ENCODE results near the gene IRF2BPL.
A peak's percentile ranks its signal among the peaks of the same experiment; 100 is the strongest.

IRF2BPL gene

DNA sequence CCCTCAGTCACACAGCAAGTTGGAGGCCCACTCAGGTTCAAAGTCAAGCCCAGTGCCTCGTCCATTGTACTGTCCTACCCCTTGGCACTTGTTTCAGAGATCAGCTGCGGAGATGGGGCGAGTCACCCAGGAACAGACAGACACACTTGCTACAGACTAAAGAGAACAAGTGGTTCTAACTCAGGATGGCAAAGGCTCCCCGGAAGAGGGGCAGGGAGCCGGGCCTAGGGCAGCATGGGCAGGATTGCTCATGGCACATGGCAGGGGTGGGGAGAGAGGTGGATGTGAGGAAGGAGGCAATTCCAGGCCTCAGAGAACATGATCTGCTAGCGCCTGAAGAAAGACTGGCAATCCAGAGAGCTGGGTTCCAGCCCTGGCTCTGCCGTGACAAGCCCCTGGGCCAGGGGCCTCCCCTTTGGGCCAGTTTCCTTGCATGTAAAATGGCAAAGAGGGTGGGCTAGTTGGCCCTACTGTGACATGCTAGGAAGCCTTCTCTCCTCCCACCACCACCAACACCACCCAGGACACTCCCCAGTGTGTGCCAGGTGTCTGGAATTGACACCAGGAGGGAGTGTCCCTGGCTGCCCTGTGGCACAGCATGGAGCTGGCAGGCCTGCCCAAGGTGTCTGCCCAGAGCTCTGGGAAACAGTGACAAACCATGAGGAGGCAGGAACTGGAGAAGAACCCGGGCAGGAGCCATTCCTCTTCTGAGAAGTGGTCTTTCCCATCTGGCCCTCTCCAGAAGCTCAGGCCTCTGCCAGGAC is 24.0 kb upstream of the IRF2BPL start:
- H3K4me1 ChIP-seq (ENCODE audit: insufficient read depth, low read length): peaks cover 16% of the 10 kb centered on the region
- peaks cover 4% of the 10 kb centered on the region for H3K9me3 ChIP-seq (ENCODE audit: low read length)
- no peaks in the 10 kb centered on the region for H3K27me3 ChIP-seq (ENCODE audit: control insufficient read depth in 1 of 2, insufficient read depth in 2 of 2, low read length in 2 of 2)
- H3K27ac ChIP-seq (ENCODE audit: low read depth, low read length): peak overlapping the region; percentile 70
- no peak overlapping the region for H3K4me3 ChIP-seq (ENCODE audit: low read depth in 1 of 2, low read length in 2 of 2)
- no peak overlapping the region for H3K9ac ChIP-seq (ENCODE audit: low read length)
- H3K36me3 ChIP-seq (ENCODE audit: insufficient read depth, low read length): no peaks in the 10 kb centered on the region

DNA sequence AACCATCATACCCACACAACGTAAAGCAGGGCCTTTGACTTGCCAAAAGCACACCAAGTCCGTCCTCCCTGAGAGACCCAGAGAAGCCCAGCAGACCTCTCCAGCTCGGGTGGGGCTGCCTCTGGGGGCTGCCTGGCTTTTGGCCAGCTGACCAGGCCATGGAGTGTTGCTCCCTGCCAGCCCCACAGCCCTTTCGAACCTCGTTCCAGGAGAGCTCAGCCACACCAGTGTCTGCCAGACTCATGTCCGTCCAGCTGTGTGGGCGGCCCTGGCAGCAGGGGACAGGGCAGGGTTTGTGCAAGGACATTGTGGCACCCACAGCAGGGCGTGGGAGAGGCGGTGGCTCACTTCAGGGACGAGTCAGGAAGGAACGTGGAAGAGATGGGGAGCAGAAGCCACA is 22.6 kb upstream of the IRF2BPL start:
- peak overlapping the region; percentile 45 for H3K27ac ChIP-seq (ENCODE audit: low read depth, low read length)

DNA sequence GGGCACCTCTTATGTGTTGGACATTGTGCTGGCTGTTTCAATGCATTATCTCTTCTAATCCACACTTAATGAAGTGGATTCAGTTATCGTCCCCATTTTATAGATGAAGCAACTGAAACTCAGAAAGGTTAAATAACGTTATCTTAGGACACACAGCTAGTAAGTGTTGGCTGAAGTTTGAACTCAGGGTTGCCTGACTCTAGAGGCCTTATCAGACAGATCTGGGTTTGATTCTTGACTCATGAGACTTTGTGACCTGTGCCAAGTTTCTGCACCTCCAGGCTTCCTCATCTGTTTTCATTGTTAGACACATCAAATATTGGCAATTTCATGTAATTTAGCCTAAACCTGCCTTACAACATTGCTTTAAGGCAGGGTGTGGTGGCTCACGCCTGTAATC is 18.2 kb upstream of the IRF2BPL start:
- no peak overlapping the region for H3K9ac ChIP-seq (ENCODE audit: low read length)
- no peaks in the 10 kb centered on the region for H3K27me3 ChIP-seq (ENCODE audit: control insufficient read depth in 1 of 2, insufficient read depth in 2 of 2, low read length in 2 of 2)
- no peaks in the 10 kb centered on the region for H3K9me3 ChIP-seq (ENCODE audit: low read length)
- peaks cover 55% of the 10 kb centered on the region for H3K4me1 ChIP-seq (ENCODE audit: insufficient read depth, low read length)
- H3K36me3 ChIP-seq (ENCODE audit: insufficient read depth, low read length): no peaks in the 10 kb centered on the region
- no peak overlapping the region for H3K27ac ChIP-seq (ENCODE audit: low read depth, low read length)
- H3K4me3 ChIP-seq (ENCODE audit: low read depth in 1 of 2, low read length in 2 of 2): no peak overlapping the region

More for the DNA sequence above, 22.6 kb upstream of the IRF2BPL start:
- H3K27me3 ChIP-seq (ENCODE audit: control insufficient read depth in 1 of 2, insufficient read depth in 2 of 2, low read length in 2 of 2): no peaks in the 10 kb centered on the region
- H3K4me1 ChIP-seq (ENCODE audit: insufficient read depth, low read length): peaks cover 23% of the 10 kb centered on the region
- H3K36me3 ChIP-seq (ENCODE audit: insufficient read depth, low read length): no peaks in the 10 kb centered on the region
- H3K9me3 ChIP-seq (ENCODE audit: low read length): peaks cover under 1% of the 10 kb centered on the region
- H3K9ac ChIP-seq (ENCODE audit: low read length): no peak overlapping the region
- H3K4me3 ChIP-seq (ENCODE audit: low read depth in 1 of 2, low read length in 2 of 2): no peak overlapping the region

DNA sequence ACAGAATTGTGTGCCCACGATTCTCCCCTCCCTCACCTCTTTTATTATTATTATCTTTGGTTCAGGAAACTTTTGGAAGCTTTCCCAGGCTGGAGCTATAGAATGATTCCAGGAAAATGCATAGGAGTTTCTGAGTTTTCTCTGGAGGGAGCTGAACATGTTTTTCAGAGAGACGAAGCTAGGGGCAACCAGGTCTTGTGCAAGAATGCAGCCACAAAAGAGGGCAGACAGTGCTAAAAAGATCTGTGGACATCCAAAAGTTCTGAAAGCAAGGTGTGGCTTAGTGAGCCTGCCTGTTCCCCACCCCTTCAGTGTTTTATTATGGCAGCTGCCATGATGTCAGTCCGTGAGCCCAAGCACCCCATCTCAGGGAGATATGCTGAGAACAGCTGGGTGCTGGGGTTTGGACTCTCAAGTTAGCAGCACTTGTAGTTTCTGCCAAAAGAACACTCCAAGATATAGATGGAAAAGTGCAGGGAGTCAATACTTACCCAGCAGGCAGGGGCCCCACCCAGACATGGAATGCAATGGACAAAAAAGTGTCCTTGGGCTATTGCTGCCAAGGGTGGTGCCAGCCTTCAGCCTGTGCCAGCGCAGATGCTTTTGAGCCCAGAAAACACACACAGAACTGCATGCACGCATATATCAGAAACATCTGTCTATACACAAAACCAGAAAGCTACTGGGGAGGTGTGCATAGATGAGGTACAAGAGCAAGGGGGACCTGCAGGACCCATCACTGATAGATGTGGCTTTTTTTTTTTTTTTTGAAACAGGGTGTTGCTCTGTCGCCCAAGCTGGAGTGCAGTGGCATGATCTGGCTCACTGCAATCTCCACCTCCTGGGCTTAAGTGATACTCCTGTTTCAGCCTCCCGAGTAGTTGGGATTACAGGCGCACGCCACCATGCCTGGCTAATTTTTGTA is 17.0 kb upstream of the IRF2BPL start:
- Histone ChIP-seq H3K9ac (ENCODE audit: low read length) (no peak overlapping the region), H3K27me3 (ENCODE audit: control insufficient read depth in 1 of 2, insufficient read depth in 2 of 2, low read length in 2 of 2) (no peaks in the 10 kb centered on the region), H3K36me3 (ENCODE audit: insufficient read depth, low read length) (no peaks in the 10 kb centered on the region), H3K9me3 (ENCODE audit: low read length) (no peaks in the 10 kb centered on the region), H3K4me1 (ENCODE audit: insufficient read depth, low read length) (peaks cover 62% of the 10 kb centered on the region), H3K4me3 (ENCODE audit: low read depth in 1 of 2, low read length in 2 of 2) (no peak overlapping the region), H3K27ac (ENCODE audit: low read depth, low read length) (peak overlapping the region; percentile 99)

DNA sequence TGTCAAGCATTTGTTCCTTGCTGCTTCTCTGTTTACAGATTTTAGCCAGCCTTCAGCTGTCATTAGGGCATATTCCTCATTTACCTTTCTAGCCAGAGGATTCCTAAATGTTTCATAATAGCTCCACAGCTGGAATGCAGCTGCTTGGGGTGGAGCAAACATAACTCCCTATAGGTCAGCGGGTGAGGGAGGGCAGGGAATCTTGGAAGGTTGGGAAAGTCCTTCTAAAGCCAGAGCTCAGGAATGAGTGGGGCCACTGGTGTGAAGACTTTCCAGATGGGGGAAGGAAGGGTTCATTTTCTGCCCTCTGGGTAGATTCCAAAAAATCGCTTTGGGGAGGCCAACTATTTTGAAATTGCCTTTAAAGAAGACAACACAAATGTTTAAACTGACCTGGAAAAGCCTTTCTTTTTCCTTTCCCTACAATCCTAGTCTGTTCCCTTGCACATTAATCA is 16.3 kb upstream of the IRF2BPL start:
- Histone ChIP-seq H3K9me3 (ENCODE audit: low read length) (no peaks in the 10 kb centered on the region), H3K27ac (ENCODE audit: low read depth, low read length) (peak overlapping the region; percentile 99), H3K4me3 (ENCODE audit: low read depth in 1 of 2, low read length in 2 of 2) (no peak overlapping the region), H3K9ac (ENCODE audit: low read length) (no peak overlapping the region), H3K27me3 (ENCODE audit: control insufficient read depth in 1 of 2, insufficient read depth in 2 of 2, low read length in 2 of 2) (no peaks in the 10 kb centered on the region), H3K36me3 (ENCODE audit: insufficient read depth, low read length) (no peaks in the 10 kb centered on the region), H3K4me1 (ENCODE audit: insufficient read depth, low read length) (peaks cover 64% of the 10 kb centered on the region)

DNA sequence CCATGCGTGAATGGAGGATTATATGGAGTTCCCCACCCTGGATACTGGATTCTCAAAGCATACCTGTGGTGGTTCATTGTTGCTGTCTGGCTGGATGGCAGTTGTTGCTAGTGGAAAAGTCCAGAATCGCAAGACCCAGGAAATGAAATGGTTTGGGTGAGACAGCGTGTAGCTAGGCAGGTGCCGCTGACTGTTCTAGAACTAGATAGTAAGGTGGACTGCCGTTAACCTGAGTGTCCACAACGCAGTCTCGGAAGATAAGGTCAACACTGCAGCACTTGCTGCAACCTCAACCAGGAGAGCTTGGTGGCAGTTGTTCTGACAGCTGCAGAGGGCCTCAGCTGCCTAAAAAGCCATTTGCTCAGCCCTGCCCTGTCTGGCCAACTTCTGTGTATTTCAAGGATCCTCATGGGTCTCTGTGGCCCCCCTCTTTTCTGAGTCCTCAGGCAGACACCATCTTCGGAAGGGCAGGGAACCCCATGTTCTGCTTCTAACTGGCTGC is 15.5 kb upstream of the IRF2BPL start:
- Histone ChIP-seq H3K36me3 (ENCODE audit: insufficient read depth, low read length) (no peaks in the 10 kb centered on the region), H3K4me3 (ENCODE audit: low read depth in 1 of 2, low read length in 2 of 2) (peak overlapping the region in 1 of 2 donors; percentile 5), H3K9me3 (ENCODE audit: low read length) (no peaks in the 10 kb centered on the region), H3K9ac (ENCODE audit: low read length) (no peak overlapping the region), H3K27ac (ENCODE audit: low read depth, low read length) (peak overlapping the region; percentile 99), H3K27me3 (ENCODE audit: control insufficient read depth in 1 of 2, insufficient read depth in 2 of 2, low read length in 2 of 2) (no peaks in the 10 kb centered on the region), H3K4me1 (ENCODE audit: insufficient read depth, low read length) (peaks cover 71% of the 10 kb centered on the region)

DNA sequence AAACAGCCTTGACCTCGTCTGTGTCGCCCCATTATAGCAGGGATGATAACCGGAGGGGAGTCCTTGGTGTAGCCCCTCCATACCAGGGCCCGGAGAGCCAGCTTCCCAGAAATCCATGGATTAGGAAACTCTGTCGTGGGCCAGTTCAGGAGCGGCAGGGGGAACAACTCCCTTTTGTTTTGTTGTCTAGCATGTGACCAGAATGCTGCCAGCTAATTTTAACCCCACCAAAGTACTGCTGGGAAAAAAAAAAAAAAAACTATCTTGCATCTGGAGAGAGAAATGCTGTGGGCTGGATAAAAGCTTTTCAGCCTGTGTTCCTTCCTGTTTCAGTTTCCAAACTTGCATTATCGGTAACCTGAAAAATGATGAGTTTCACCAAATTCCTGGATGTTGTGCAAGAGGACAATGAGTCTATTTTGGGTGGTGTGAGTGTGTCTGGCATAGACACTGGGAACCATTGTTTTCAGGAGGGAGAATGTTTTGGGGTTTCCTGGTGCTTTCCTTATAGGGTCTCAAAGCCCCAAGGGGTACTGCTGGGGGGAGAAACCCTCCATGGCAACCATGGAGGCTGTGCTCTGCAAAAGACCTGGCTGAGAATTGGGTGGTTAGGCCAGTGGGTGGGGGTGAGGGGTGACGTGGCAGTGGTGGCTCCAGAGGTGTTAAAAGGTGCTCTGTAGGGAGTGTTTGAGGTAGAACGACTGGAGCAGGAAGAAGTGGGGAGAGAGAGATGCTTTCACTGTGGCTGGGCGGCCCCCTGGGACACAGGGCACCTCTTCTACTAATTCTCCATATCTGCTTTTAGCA is 14.9 kb upstream of the IRF2BPL start:
- peaks cover 78% of the 10 kb centered on the region for H3K4me1 ChIP-seq (ENCODE audit: insufficient read depth, low read length)
- peak overlapping the region in 1 of 2 donors; percentile 5 for H3K4me3 ChIP-seq (ENCODE audit: low read depth in 1 of 2, low read length in 2 of 2)
- H3K9me3 ChIP-seq (ENCODE audit: low read length): no peaks in the 10 kb centered on the region
- H3K27ac ChIP-seq (ENCODE audit: low read depth, low read length): peak overlapping the region; percentile 99
- H3K27me3 ChIP-seq (ENCODE audit: control insufficient read depth in 1 of 2, insufficient read depth in 2 of 2, low read length in 2 of 2): no peaks in the 10 kb centered on the region
- H3K9ac ChIP-seq (ENCODE audit: low read length): peak overlapping the region; percentile 18
- no peaks in the 10 kb centered on the region for H3K36me3 ChIP-seq (ENCODE audit: insufficient read depth, low read length)

DNA sequence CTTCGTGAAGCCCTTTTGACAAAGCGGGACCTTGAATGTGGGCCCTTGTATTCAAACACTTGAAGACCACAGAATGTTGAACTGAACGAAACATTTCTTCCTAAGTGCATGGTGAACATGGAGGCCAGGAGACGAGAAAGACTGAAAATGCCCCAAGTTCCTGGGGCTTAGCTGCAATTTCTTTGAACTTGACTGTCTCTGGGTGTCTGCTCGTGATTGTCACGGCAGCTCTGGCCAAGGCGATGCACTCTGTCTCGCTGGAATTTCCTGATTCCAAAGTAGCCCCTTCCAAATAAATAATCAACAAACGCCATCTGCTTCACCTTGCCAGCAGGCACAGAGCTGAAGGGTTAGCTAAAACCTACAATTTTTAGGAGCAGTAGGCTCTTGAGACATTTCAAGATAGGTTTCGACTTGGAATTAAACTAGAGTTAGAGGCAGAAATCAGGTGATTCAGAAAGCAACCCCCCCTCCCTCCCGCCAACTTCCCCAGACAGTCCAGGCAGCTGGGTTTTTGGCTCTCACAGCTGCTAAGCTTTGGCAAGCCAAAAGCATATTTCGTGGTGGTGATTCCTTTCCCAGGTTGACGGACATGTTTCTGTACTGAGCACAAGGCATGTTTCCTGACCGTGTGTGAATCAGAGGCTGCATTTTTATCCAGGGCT is 13.5 kb upstream of the IRF2BPL start:
- Histone ChIP-seq H3K9ac (ENCODE audit: low read length) (peak overlapping the region; percentile 37), H3K27me3 (ENCODE audit: control insufficient read depth in 1 of 2, insufficient read depth in 2 of 2, low read length in 2 of 2) (no peaks in the 10 kb centered on the region), H3K9me3 (ENCODE audit: low read length) (no peaks in the 10 kb centered on the region), H3K36me3 (ENCODE audit: insufficient read depth, low read length) (no peaks in the 10 kb centered on the region), H3K27ac (ENCODE audit: low read depth, low read length) (peak overlapping the region; percentile 99), H3K4me3 (ENCODE audit: low read depth in 1 of 2, low read length in 2 of 2) (peak overlapping the region in 1 of 2 donors; percentile 12), H3K4me1 (ENCODE audit: insufficient read depth, low read length) (peaks cover 91% of the 10 kb centered on the region)

DNA sequence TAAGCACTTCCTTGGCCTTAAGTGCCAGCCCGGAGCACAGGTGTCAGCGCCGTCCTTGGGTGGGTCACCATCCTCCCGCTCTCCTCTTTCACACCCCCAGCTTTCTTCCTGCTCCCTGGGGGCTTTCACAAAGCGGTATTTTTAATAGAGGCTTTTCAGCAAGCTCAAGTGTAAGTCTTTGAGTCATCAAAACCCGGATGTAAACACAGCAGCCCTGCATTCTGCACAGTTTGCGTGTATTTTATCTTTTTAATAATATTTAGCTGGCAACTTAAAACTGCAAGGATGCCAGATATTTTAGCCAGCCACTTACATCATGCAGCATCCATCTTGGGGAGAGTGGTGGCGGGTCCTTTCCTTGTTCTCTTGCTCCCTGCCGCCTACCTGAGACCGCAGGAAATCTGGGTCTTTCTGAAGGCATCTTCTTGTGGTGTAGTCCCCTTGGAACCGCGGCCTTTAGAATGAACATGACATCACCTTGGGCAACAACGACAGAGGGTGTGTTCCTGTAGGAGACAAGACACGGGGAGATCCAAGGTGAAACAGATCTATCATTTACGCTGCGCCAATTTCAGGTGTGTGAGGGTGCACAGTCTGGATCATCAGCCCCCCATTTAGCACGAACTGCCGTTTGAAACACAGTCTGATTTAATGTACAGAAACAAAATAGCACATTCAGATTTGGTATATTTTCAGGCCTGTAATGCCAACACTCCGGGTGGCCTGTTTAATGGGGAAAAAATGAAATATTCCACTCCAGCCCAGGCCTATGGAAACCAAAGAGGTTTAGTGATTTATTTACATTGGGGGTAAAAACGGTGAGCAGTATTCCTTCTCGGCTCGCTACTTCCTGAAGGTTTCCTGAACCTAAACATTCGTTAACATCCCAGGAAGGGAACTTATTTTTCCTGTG is 12.5 kb upstream of the IRF2BPL start:
- Histone ChIP-seq H3K27ac (ENCODE audit: low read depth, low read length) (peak overlapping the region; percentile 99), H3K4me3 (ENCODE audit: low read depth in 1 of 2, low read length in 2 of 2) (peak overlapping the region; percentile 4 to 40), H3K9ac (ENCODE audit: low read length) (peak overlapping the region; percentile 37), H3K27me3 (ENCODE audit: control insufficient read depth in 1 of 2, insufficient read depth in 2 of 2, low read length in 2 of 2) (no peaks in the 10 kb centered on the region), H3K4me1 (ENCODE audit: insufficient read depth, low read length) (peaks cover 91% of the 10 kb centered on the region), H3K36me3 (ENCODE audit: insufficient read depth, low read length) (no peaks in the 10 kb centered on the region), H3K9me3 (ENCODE audit: low read length) (no peaks in the 10 kb centered on the region)
